PC-3 (cell line): ENCODE results near the gene FHIP1A.

Experiments used
- EZH2 ChIP-seq: fragments of 300-600 bp; sonication (generic); IDR thresholded peaks from one replicate; pipeline ENCODE4 v1.6.1; 2017; ENCODE audit warnings: antibody characterized with exemption, mild to moderate bottlenecking, low read length; ENCODE audit not compliant: unreplicated experiment
- TF ChIP-seq, protein P1 (sequence below): fragments of 300-600 bp; sonication (generic); conservative IDR thresholded peaks from 2 replicates; pipeline ENCODE4 v1.5.1; 2017; ENCODE audit warnings: antibody characterized with exemption, low read depth, mild to moderate bottlenecking, low read length

DNA sequence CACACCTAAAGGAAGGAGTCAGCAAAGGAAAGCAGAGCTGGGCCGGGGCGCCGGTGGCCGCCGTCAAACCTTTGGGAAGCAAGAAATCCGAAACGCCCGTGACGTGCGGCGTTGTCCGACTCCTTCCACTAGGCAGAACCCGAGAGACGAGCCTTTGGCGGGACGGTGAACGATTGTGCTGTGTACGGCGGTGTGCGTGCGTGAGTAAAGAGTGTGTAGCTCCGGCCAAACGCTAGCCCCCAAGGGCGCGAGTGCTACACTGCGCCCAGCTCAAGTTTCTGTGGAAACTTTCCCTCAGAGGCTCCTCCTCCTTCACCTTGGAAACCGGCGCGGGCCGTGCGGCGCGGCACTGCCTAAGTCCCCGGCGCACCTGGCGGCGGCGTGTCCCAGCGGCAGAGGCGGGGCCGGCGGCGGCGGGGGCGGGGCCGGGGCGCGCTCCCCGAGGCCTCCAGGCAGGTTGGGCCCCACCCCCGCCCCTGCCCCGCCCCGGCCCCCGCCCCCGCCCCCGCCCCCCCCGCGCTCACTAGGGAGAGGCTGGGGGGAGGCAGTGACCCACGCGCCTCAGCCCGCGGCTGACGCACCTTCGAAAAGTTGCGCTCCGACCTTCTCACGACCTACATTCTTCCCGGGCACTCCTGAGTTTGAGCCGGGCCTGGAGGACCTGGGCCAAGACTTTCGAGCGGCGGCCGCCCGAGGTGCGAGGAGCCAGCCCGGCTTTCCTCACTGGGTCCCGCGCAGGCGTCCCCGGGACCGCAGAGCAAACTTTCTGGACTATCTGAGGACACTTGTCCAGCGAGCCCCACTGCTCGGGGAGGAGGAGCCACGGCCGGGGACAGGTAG lies at the start of gene FHIP1A:
- TF ChIP-seq, protein P1, sequence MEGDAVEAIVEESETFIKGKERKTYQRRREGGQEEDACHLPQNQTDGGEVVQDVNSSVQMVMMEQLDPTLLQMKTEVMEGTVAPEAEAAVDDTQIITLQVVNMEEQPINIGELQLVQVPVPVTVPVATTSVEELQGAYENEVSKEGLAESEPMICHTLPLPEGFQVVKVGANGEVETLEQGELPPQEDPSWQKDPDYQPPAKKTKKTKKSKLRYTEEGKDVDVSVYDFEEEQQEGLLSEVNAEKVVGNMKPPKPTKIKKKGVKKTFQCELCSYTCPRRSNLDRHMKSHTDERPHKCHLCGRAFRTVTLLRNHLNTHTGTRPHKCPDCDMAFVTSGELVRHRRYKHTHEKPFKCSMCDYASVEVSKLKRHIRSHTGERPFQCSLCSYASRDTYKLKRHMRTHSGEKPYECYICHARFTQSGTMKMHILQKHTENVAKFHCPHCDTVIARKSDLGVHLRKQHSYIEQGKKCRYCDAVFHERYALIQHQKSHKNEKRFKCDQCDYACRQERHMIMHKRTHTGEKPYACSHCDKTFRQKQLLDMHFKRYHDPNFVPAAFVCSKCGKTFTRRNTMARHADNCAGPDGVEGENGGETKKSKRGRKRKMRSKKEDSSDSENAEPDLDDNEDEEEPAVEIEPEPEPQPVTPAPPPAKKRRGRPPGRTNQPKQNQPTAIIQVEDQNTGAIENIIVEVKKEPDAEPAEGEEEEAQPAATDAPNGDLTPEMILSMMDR, result no peak
- TF ChIP-seq EZH2, result no peak
